NCI-H2171 (cell line): ENCODE results near the gene OR7D2.
"Not testable (repeated sequence)": the region's sequence is repeated elsewhere in the genome, so short reads cannot be mapped to it uniquely, and the experiment has no call there.

ENCODE experiments used
- DNase-seq: peaks from one replicate; lab custom pipeline; 2025; lab: John Stamatoyannopoulos, UW

The OR7D2 gene

GRCh38 chr19:9178901-9179300, at the start of gene OR7D2:
Gene OR7D2 (plus strand): TSS chr19:9178979. CDS start chr19:9185782, 6,803 bp downstream.
- DNase-seq: no peak

GRCh38 chr19:9130965-9131364, 47.8 kb upstream of the OR7D2 start:
- no peak for DNase-seq

- DNase-seq: no peak
These were observed 46.4 kb upstream of the OR7D2 start for GRCh38 chr19:9132422-9132821.

GRCh38 chr19:9139609-9140158, 39.1 kb upstream of the OR7D2 start:
- DNase-seq: no peak

GRCh38 chr19:9140159-9140874, 38.5 kb upstream of the OR7D2 start, which contains the start of gene ZNF317:
Gene ZNF317 (plus strand): TSS chr19:9140397. CDS start chr19:9156017, 15,620 bp downstream.
- DNase-seq: peak; percentile 94

GRCh38 chr19:9144920-9145319, 33.9 kb upstream of the OR7D2 start:
- no peak for DNase-seq

- DNase-seq: no peak
These were observed 31.9 kb upstream of the OR7D2 start for GRCh38 chr19:9146882-9147281.

GRCh38 chr19:9148697-9149096, 30.1 kb upstream of the OR7D2 start:
- DNase-seq: no peak

- DNase-seq: no peak
These were observed 28.8 kb upstream of the OR7D2 start for GRCh38 chr19:9149997-9150396.

- DNase-seq: no peak
These were observed 28.1 kb upstream of the OR7D2 start for GRCh38 chr19:9150650-9151049.

GRCh38 chr19:9151367-9151766, 27.4 kb upstream of the OR7D2 start:
- DNase-seq: no peak

GRCh38 chr19:9155591-9155990, 23.2 kb upstream of the OR7D2 start:
- DNase-seq: no peak

- DNase-seq: no peak
These were observed 22.5 kb upstream of the OR7D2 start for GRCh38 chr19:9156304-9156703.

GRCh38 chr19:9159891-9160290, 18.9 kb upstream of the OR7D2 start:
- no peak for DNase-seq

GRCh38 chr19:9161427-9161826, 17.4 kb upstream of the OR7D2 start:
- no peak for DNase-seq

GRCh38 chr19:9165261-9165660, 13.5 kb upstream of the OR7D2 start:
- no peak for DNase-seq

GRCh38 chr19:9166846-9167245, 11.9 kb upstream of the OR7D2 start:
- no peak for DNase-seq

GRCh38 chr19:9171393-9171991, 7.3 kb upstream of the OR7D2 start:
- DNase-seq: no peak

GRCh38 chr19:9175326-9175725, 3.5 kb upstream of the OR7D2 start:
- no peak for DNase-seq

- no peak for DNase-seq
These were observed 4.2 kb downstream of the OR7D2 start for GRCh38 chr19:9183000-9183399.

GRCh38 chr19:9187191-9187590, 8.4 kb downstream of the OR7D2 start:
- DNase-seq: no peak

- DNase-seq: no peak
These were observed 10.8 kb downstream of the OR7D2 start for GRCh38 chr19:9189535-9189934.

- DNase-seq: not testable (repeated sequence)
These were observed 19.3 kb downstream of the OR7D2 start for GRCh38 chr19:9198044-9198443.
